Measurements from ENCODE around the gene SELENOV.

Gene SELENOV

DNA sequence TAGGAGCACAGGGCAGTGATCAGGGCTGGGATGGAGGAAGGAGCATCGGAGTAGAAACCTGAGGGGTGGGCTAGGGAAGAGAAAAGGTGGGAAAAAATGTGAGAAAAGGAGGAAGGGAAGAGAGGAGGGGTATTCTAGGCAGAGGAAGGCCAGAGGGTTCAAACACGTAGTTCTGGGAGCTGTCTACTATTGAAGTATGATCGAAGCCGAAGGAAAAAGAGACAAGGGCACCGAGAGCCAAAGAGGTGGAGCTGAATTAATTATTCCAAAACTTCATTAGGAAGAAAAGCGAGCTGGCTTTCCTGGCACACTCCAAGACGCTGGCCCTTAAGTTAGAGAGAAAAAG, 8.4 kb upstream of the SELENOV start (continued):
- TF ChIP-seq ZNF324 (tag by site-specific recombination; IDR thresholded peaks at IDR 0.05) = peak; percentile 63; the same call in 1 of the 2 replicates
- TF ChIP-seq, protein P1, sequence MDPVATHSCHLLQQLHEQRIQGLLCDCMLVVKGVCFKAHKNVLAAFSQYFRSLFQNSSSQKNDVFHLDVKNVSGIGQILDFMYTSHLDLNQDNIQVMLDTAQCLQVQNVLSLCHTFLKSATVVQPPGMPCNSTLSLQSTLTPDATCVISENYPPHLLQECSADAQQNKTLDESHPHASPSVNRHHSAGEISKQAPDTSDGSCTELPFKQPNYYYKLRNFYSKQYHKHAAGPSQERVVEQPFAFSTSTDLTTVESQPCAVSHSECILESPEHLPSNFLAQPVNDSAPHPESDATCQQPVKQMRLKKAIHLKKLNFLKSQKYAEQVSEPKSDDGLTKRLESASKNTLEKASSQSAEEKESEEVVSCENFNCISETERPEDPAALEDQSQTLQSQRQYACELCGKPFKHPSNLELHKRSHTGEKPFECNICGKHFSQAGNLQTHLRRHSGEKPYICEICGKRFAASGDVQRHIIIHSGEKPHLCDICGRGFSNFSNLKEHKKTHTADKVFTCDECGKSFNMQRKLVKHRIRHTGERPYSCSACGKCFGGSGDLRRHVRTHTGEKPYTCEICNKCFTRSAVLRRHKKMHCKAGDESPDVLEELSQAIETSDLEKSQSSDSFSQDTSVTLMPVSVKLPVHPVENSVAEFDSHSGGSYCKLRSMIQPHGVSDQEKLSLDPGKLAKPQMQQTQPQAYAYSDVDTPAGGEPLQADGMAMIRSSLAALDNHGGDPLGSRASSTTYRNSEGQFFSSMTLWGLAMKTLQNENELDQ (tag by site-specific recombination; IDR thresholded peaks at IDR 0.05; ENCODE audit: low read depth) = no peak
- TF ChIP-seq ZNF629 (tag by site-specific recombination; IDR thresholded peaks at IDR 0.05) = no peak
- TF ChIP-seq CTCF (tag by site-specific recombination; IDR thresholded peaks at IDR 0.05) = no peak
- TF ChIP-seq ZNF664 (tag by site-specific recombination; IDR thresholded peaks at IDR 0.05) = no peak
- TF ChIP-seq SCRT1 (tag by site-specific recombination; IDR thresholded peaks at IDR 0.05; ENCODE audit: borderline replicate concordance) = no peak

DNA sequence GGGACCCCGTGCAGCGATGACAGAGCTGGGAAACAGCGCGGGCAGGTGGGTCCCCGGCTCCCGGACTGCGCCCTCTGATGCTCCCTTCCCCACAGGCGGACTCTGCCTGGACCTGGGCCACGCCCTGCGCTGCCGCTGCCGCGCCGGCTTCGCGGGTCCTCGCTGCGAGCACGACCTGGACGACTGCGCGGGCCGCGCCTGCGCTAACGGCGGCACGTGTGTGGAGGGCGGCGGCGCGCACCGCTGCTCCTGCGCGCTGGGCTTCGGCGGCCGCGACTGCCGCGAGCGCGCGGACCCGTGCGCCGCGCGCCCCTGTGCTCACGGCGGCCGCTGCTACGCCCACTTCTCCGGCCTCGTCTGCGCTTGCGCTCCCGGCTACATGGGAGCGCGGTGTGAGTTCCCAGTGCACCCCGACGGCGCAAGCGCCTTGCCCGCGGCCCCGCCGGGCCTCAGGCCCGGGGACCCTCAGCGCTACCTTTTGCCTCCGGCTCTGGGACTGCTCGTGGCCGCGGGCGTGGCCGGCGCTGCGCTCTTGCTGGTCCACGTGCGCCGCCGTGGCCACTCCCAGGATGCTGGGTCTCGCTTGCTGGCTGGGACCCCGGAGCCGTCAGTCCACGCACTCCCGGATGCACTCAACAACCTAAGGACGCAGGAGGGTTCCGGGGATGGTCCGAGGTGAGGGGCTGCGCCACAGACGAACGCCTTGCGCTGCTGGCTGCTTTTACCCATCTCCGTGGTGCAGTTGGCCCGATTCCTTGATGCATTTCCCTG, 7.8 kb upstream of the SELENOV start:
- POLR2A ChIA-PET = interaction anchor here (0.6 to 2.4 kb wide), 7 partner anchors 9 to 71 kb away, joined by 3 to 7 read pairs (median 3); partner anchors contain the start of genes DLL3, RPS16, SUPT5H and TIMM50
- CTCF ChIA-PET = interaction anchor here (0.6 to 3.1 kb wide), 5 partner anchors 9 to 96 kb away, joined by 3 to 25 read pairs (median 9); partner anchors contain the start of genes DLL3 and EID2B
- peaks cover 10% of the 10 kb centered on the region for H3K4me1 ChIP-seq (ENCODE audit: control insufficient read depth, insufficient read depth, low read length)
- H3K4me3 ChIP-seq (ENCODE audit: low read depth, low read length) = peak overlapping the region; percentile 45
- peaks cover 6% of the 10 kb centered on the region for H3K9me3 ChIP-seq (ENCODE audit: control insufficient read depth, insufficient read depth, low read depth, low read length)
- peaks cover 0 to 9% of the 10 kb centered on the region in 2 experiments; a peak in 1 of 3 replicates for H3K36me3 ChIP-seq (ENCODE audit: control insufficient read depth in 2 of 2, insufficient read depth in 1 of 2, low read length in 2 of 2)
- peak overlapping the region; percentile 58; the same call in 1 of the 2 replicates for H3K27ac ChIP-seq (ENCODE audit: extremely low read depth, low read depth, low read length)
- no peak for TF ChIP-seq ZNF791 (tag by site-specific recombination; IDR thresholded peaks at IDR 0.05)
- no peak for TF ChIP-seq ZNF140 (tag by site-specific recombination; IDR thresholded peaks at IDR 0.05)
- TF ChIP-seq ZNF311 (tag by site-specific recombination; IDR thresholded peaks at IDR 0.05; ENCODE audit: borderline replicate concordance) = no peak
- 0 out of 2 replicates have a peak, but pooled peaks have one; percentile 33 for TF ChIP-seq YY1 (tag by site-specific recombination; IDR thresholded peaks at IDR 0.05)
- TF ChIP-seq ZNF529 (tag by site-specific recombination; IDR thresholded peaks at IDR 0.05; ENCODE audit: insufficient replicate concordance) = no peak
- no peak for TF ChIP-seq ZNF704 (tag by site-specific recombination; IDR thresholded peaks at IDR 0.05)
- TF ChIP-seq ZNF623 (tag by site-specific recombination; IDR thresholded peaks at IDR 0.05) = no peak; the same call in 1 of the 2 replicates
- peak; percentile 76 for TF ChIP-seq SETDB1 (IDR thresholded peaks at IDR 0.05; ENCODE audit: insufficient read length, low read length)
- TF ChIP-seq ZNF24 (tag by site-specific recombination; IDR thresholded peaks at IDR 0.05) = no peak
- no peak for TF ChIP-seq ZNF830 (tag by site-specific recombination; IDR thresholded peaks at IDR 0.05; ENCODE audit: low read depth)
- no peak for TF ChIP-seq ZNF585B (tag by site-specific recombination; IDR thresholded peaks at IDR 0.05)
- no peak for TF ChIP-seq ZNF214 (tag by site-specific recombination; IDR thresholded peaks at IDR 0.05; ENCODE audit: borderline replicate concordance)
- TF ChIP-seq INSM2 (tag by site-specific recombination; IDR thresholded peaks at IDR 0.05) = no peak
- no peak for TF ChIP-seq ZNF132 (tag by site-specific recombination; IDR thresholded peaks at IDR 0.05; ENCODE audit: borderline replicate concordance)
- no peak for TF ChIP-seq ZNF707 (tag by site-specific recombination; IDR thresholded peaks at IDR 0.05)
- no peak; the same call in 1 of the 2 replicates for TF ChIP-seq ZNF10 (tag by site-specific recombination; IDR thresholded peaks at IDR 0.05)
- no peak for TF ChIP-seq ZNF175 (tag by site-specific recombination; IDR thresholded peaks at IDR 0.05)
- TF ChIP-seq, protein P2, sequence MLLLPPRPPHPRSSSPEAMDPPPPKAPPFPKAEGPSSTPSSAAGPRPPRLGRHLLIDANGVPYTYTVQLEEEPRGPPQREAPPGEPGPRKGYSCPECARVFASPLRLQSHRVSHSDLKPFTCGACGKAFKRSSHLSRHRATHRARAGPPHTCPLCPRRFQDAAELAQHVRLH (tag by site-specific recombination; IDR thresholded peaks at IDR 0.05) = peak; percentile 65; the same call in 1 of the 2 replicates
- no peak for TF ChIP-seq ZNF114 (tag by site-specific recombination; IDR thresholded peaks at IDR 0.05)
- TF ChIP-seq ZNF174 (tag by site-specific recombination; IDR thresholded peaks at IDR 0.05) = 0 out of 2 replicates have a peak, but pooled peaks have one; percentile 1
